ENCODE results near the gene HVCN1.

DNA sequence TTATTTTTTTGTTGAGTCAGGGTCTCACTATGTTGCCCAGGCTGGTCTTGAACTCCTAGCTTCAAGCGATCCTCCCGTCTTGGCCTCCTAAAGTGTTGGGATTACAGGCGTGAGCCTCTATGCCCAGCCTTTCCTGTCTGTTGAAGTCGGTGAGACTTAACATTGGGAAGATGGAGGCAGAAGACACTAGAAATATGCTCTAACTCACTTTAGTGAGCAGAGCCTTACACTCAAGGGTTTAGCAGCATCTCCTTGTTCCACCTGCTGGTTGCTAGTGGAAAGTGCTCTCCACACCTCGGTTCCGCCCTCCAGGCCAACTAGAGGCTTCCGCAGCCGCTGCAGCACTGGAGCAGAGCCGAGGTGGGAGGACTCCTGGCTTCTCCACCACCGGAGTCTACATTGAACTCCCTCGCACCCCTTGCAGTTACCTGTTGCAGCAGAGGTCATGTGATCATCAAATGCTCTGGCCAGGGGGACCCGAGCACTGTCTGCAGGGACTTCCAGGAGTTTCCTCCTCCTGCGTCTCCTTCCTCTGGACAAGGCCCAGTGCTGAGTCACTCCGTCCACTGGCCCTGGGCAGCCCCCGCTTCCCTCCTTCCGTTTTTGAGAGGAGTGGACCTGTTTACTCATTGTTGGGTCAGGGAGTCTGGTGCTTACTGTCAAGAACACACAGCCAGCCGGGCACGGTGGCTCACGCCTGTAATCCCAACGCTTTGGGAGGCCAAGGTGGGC, 9.4 kb upstream of the HVCN1 start:
- TF ChIP-seq EZH2 (IDR thresholded peaks at IDR 0.05; ENCODE audit: insufficient read depth, poor library complexity, severe bottlenecking) (no peak), EZH2phosphoT487 (IDR thresholded peaks at IDR 0.05; ENCODE audit: insufficient read depth, low read depth) (no peak)

Data from GM23248 (cell line).